HCT116 (cell line): ENCODE measurements around the gene SQSTM1.

Experiments
- EZH2 ChIP-seq: fragments of 200-600 bp; sonication (generic); IDR thresholded peaks from 2 replicates; pipeline ENCODE4 v1.6.1; 2017; ENCODE audit warnings: antibody characterized with exemption, mixed run types
- POLR2A ChIP-seq: IDR thresholded peaks from 2 replicates; pipeline ENCODE4 v1.7.0; 2011; ENCODE audit warnings: borderline replicate concordance; ENCODE audit not compliant: insufficient read depth, insufficient read length; ENCODE audit errors: extremely low read depth
- YY1 ChIP-seq: IDR thresholded peaks from 2 replicates; pipeline ENCODE4 v1.6.1; 2011; ENCODE audit warnings: low read length, low read depth, moderate library complexity, mild to moderate bottlenecking; ENCODE audit not compliant: insufficient replicate concordance; ENCODE audit errors: extremely low read depth
- ZFX ChIP-seq: fragments of 450-650 bp; IDR thresholded peaks from 2 replicates; pipeline ENCODE4 v1.6.1; 2017
- TF ChIP-seq, protein P1 (sequence below), 3 experiments: fragments of 200-600 bp in 1 of 3; sonication (generic) in 1 of 3; IDR thresholded peaks in 2 of 3; conservative IDR thresholded peaks in 1 of 3; 2 replicates each; pipeline ENCODE4 v1.5.1; 2012 to 2017; ENCODE audit warnings: low read depth in 2 of 3, low read length in 2 of 3, antibody characterized with exemption in 1 of 3, borderline replicate concordance in 1 of 3, control low read depth in 1 of 3, mild to moderate bottlenecking in 1 of 3, mixed read lengths in 1 of 3, mixed run types in 1 of 3, moderate library complexity in 1 of 3; ENCODE audit not compliant: insufficient read depth in 1 of 3
- TF ChIP-seq, protein P2 (sequence below): IDR thresholded peaks from 2 replicates; pipeline ENCODE4 v1.6.1; 2012; ENCODE audit warnings: low read depth

DNA sequence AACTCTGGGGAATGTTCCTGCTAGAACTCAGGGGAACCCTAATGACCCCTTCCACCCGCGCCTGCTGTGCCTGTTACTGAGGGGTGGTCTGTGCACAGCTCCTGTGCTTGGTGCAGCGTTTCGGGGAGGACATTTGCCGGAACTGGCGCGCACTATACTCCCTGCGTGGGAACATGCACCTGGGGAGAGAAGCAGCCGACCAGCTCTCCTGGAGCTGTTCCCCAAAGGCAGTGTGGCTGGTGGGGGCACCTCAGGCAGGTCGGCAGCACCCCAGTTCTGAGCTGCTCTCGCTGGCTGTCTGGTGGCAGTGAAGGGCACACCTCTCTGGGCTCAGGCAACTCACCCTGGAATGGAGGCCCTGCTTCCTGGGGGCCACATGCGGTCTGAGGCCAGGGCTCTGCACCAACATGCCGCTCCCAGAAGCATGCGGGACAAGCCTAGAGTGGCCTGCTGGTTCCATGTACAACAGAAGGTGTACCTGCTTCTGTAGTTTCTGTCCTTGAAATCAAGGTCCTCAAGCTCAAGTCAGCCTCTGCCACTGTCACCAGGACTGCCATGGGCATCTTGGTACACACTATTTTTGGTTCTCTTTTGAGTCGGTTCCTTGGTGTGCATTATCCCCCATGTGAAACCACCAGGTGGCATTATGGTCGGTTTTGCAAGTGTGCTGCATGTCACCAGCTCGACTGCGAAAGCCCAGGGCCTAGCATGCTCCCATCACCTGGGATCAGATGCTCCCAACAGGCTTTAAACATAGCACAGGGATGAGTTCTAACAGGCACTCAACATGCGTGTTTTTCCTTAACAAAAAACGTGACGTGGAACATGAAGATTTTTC is 45.8 kb downstream of the SQSTM1 start:
- TF ChIP-seq, protein P1, sequence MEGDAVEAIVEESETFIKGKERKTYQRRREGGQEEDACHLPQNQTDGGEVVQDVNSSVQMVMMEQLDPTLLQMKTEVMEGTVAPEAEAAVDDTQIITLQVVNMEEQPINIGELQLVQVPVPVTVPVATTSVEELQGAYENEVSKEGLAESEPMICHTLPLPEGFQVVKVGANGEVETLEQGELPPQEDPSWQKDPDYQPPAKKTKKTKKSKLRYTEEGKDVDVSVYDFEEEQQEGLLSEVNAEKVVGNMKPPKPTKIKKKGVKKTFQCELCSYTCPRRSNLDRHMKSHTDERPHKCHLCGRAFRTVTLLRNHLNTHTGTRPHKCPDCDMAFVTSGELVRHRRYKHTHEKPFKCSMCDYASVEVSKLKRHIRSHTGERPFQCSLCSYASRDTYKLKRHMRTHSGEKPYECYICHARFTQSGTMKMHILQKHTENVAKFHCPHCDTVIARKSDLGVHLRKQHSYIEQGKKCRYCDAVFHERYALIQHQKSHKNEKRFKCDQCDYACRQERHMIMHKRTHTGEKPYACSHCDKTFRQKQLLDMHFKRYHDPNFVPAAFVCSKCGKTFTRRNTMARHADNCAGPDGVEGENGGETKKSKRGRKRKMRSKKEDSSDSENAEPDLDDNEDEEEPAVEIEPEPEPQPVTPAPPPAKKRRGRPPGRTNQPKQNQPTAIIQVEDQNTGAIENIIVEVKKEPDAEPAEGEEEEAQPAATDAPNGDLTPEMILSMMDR (IDR thresholded peaks at IDR 0.05 in 2 of 3, conservative IDR thresholded peaks at IDR 0.05 in 1 of 3; ENCODE audit: borderline replicate concordance in 1 of 3, insufficient read depth in 1 of 3, low read depth in 2 of 3, low read length in 2 of 3): peak in 2 of 3 experiments; percentile 11 to 21; a peak in 1 of 6 replicates
- TF ChIP-seq POLR2A (no peak), EZH2 (no peak), YY1 (no peak), ZFX (no peak)
- TF ChIP-seq, protein P2, sequence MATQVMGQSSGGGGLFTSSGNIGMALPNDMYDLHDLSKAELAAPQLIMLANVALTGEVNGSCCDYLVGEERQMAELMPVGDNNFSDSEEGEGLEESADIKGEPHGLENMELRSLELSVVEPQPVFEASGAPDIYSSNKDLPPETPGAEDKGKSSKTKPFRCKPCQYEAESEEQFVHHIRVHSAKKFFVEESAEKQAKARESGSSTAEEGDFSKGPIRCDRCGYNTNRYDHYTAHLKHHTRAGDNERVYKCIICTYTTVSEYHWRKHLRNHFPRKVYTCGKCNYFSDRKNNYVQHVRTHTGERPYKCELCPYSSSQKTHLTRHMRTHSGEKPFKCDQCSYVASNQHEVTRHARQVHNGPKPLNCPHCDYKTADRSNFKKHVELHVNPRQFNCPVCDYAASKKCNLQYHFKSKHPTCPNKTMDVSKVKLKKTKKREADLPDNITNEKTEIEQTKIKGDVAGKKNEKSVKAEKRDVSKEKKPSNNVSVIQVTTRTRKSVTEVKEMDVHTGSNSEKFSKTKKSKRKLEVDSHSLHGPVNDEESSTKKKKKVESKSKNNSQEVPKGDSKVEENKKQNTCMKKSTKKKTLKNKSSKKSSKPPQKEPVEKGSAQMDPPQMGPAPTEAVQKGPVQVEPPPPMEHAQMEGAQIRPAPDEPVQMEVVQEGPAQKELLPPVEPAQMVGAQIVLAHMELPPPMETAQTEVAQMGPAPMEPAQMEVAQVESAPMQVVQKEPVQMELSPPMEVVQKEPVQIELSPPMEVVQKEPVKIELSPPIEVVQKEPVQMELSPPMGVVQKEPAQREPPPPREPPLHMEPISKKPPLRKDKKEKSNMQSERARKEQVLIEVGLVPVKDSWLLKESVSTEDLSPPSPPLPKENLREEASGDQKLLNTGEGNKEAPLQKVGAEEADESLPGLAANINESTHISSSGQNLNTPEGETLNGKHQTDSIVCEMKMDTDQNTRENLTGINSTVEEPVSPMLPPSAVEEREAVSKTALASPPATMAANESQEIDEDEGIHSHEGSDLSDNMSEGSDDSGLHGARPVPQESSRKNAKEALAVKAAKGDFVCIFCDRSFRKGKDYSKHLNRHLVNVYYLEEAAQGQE: no peak
